Measurements from ENCODE around the gene APOM.

APOM gene

GRCh38 chr6:31631681-31632278, 23.9 kb upstream of the APOM start:
- no peak for DNase-seq

GRCh38 chr6:31632279-31632946, 23.3 kb upstream of the APOM start:
- DNase-seq, result no peak

GRCh38 chr6:31633447-31633846, 22.2 kb upstream of the APOM start:
- DNase-seq, result no peak

- no peak for DNase-seq
Measured at GRCh38 chr6:31634131-31634530, 21.6 kb upstream of the APOM start.

GRCh38 chr6:31634969-31635575, 20.6 kb upstream of the APOM start:
- DNase-seq, result no peak

GRCh38 chr6:31636698-31637596, 18.7 kb upstream of the APOM start:
- no peak for DNase-seq

GRCh38 chr6:31639043-31639442, 16.7 kb upstream of the APOM start:
- no peak for DNase-seq

GRCh38 chr6:31639449-31639861, 16.2 kb upstream of the APOM start:
- DNase-seq, result no peak

- no peak for DNase-seq
Measured at GRCh38 chr6:31640612-31641011, 15.1 kb upstream of the APOM start.

GRCh38 chr6:31641370-31641769, 14.3 kb upstream of the APOM start:
- DNase-seq, result no peak

GRCh38 chr6:31642798-31643570, 12.7 kb upstream of the APOM start:
- no peak for DNase-seq

- DNase-seq, result no peak
Measured at GRCh38 chr6:31643818-31644454, 11.8 kb upstream of the APOM start.

GRCh38 chr6:31645325-31645724, 10.4 kb upstream of the APOM start:
- DNase-seq, result no peak

GRCh38 chr6:31651602-31652191, 4.0 kb upstream of the APOM start:
- no peak for DNase-seq

- DNase-seq, result no peak
Measured at GRCh38 chr6:31652925-31653724, 2.6 kb upstream of the APOM start.

- DNase-seq, result no peak
Measured at GRCh38 chr6:31654574-31655348, 933 bp upstream of the APOM start.

- DNase-seq, result no peak
Measured at GRCh38 chr6:31657406-31658157, 1.9 kb downstream of the APOM start.

- no peak for DNase-seq
Measured at GRCh38 chr6:31658158-31658688, 2.5 kb downstream of the APOM start.

Data from T-helper 9 cell (primary cell).